ENCODE data around the gene SLC22A31.

SLC22A31 gene

DNA sequence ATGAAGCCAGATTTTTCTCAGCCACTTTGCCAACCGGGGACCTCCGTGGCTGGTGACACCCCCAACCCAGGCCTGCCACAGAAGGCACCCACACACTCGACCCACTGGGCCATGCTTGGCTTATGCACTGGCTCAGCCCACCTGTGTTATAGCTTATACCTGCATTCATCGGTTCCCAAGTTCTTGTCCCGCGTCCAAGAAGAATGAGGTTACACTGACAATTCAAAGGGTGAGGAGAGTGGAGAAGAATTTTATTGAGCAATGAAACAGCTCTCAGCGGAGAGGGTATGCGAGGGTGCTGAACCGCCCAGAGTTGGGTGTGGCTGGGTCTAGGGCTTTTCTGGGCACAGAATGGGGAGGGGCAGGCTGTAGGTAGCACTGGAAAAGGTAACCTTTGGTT, 51.0 kb downstream of the SLC22A31 start:
- no peak for DNase-seq (ENCODE audit: low spot score)

GRCh38 chr16:89147085-89147817, 53.1 kb downstream of the SLC22A31 start:
- DNase-seq (ENCODE audit: low spot score): no peak

GRCh38 chr16:89146211-89147005, 53.9 kb downstream of the SLC22A31 start:
- DNase-seq (ENCODE audit: low spot score): no peak

Measured in CD4-positive, alpha-beta T cell treated with Interleukin-15 for 4 hours (primary cell).